ENCODE measurements around the gene PODN. TPM values are rescaled to one million over a fixed set of nuclear protein-coding genes. Genes with fewer than 3 reads are reported as not detected.

PODN gene
- polyA plus RNA-seq, 1 donor from 2014 or later: not detected

GRCh38 chr1:53130878-53131589, 69.0 kb downstream of the PODN start:
- H3K27ac Mint-ChIP-seq: no peak overlapping the region
- peaks cover 0 to 2% (median 1%) of the 10 kb centered on the region in 3 donors for H3K9me3 Mint-ChIP-seq
- H3K4me1 Mint-ChIP-seq: no peaks in the 10 kb centered on the region
- peaks cover 3% of the 10 kb centered on the region for H3K27me3 Mint-ChIP-seq
- H3K36me3 Mint-ChIP-seq: peaks cover 1% of the 10 kb centered on the region
- no peak overlapping the region for H3K4me3 Mint-ChIP-seq

- Mint-ChIP-seq H3K27ac (no peak overlapping the region), H3K36me3 (peaks cover 1% of the 10 kb centered on the region), H3K4me3 (no peak overlapping the region), H3K4me1 (no peaks in the 10 kb centered on the region), H3K9me3 (peaks cover 0 to 2% (median 1%) of the 10 kb centered on the region in 3 donors), H3K27me3 (peaks cover 3% of the 10 kb centered on the region)
Measured at GRCh38 chr1:53131590-53131938, 69.6 kb downstream of the PODN start.

DNA sequence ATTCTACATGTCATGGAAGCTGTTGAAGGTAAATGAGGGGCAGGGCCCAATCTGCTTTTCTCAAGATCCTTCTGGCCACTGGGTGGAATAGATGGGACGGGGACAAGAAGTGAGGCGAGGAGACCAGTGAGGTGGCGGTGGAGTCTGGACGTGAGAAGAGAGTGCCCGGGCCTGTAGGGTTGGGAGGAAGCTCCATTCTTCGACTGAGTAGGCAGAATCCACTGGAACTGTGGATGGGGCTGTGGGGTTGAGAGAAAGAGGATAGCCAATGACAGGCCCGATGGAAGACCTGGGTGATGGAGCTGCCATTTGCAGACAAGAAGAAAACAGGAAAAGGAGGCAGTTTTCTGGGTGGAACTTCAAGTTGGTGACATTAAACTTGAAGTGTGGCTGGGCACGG, 70.2 kb downstream of the PODN start:
- Mint-ChIP-seq H3K27ac (no peak overlapping the region), H3K4me3 (no peak overlapping the region), H3K36me3 (peaks cover 1% of the 10 kb centered on the region), H3K9me3 (peaks cover 0 to 3% (median 2%) of the 10 kb centered on the region in 3 donors), H3K27me3 (peaks cover 1% of the 10 kb centered on the region), H3K4me1 (no peaks in the 10 kb centered on the region)

GRCh38 chr1:53133261-53134041, 71.4 kb downstream of the PODN start:
- H3K4me3 Mint-ChIP-seq: no peak overlapping the region
- no peak overlapping the region for H3K27ac Mint-ChIP-seq
- peaks cover 6 to 9% (median 7%) of the 10 kb centered on the region in 3 donors for H3K9me3 Mint-ChIP-seq
- H3K27me3 Mint-ChIP-seq: no peaks in the 10 kb centered on the region
- no peaks in the 10 kb centered on the region for H3K4me1 Mint-ChIP-seq
- H3K36me3 Mint-ChIP-seq: peaks cover 1% of the 10 kb centered on the region

DNA sequence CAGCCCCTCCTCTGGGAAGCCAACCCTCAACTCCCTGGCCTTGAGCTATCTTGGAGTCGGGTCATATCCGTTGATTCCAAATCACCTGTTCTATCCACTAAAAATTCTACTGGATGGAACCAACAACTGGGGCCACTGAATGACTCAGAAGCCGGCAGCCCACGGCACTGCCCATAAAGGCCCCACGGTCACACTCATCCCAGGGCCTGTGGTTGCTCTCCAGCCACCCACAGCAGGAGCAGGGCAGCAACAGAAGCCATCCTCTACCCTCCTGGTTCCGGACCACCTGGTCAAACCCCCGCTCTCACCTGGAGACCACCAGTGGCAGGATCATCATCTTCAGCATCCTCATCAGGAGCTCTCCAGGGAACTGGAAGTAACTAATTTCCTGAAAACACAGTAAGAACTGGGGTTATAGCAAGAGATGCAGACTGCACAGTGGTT, 72.1 kb downstream of the PODN start:
- Mint-ChIP-seq H3K36me3 (peaks cover 1% of the 10 kb centered on the region), H3K9me3 (peaks cover 6 to 11% (median 7%) of the 10 kb centered on the region in 3 donors), H3K27ac (no peak overlapping the region), H3K27me3 (no peaks in the 10 kb centered on the region), H3K4me3 (peak overlapping the region in 1 of 4 donors; percentile 15), H3K4me1 (no peaks in the 10 kb centered on the region)

Other genes starting within 250 kb of the PODN start
- 0.33 TPM for gene ZYG11A, start 219.5 kb upstream of the PODN start, polyA plus RNA-seq
- gene ECHDC2, start 140.5 kb upstream of the PODN start, polyA plus RNA-seq: 26.8 TPM
- 143 TPM for gene SCP2, start 134.9 kb upstream of the PODN start, polyA plus RNA-seq
- gene SLC1A7, start 80.4 kb downstream of the PODN start, polyA plus RNA-seq: not detected
- gene CPT2, start 134.6 kb downstream of the PODN start, polyA plus RNA-seq: 23.8 TPM
- 46.8 TPM for gene CZIB, start 158.4 kb downstream of the PODN start, polyA plus RNA-seq
- 98.5 TPM for gene MAGOH, start 176.3 kb downstream of the PODN start, polyA plus RNA-seq

Data from IgD-negative memory B cell (primary cell).